SK-N-DZ (cell line): Measurements from ENCODE around the gene ZNF700.
"Not testable (repeated sequence)": the region's sequence is repeated elsewhere in the genome, so short reads cannot be mapped to it uniquely, and the experiment has no call there.

Source experiments
- DNase-seq: peaks from one replicate; pipeline ENCODE4 v3.0.0-alpha.2; 2015; ENCODE audit warnings: low spot score
- small RNA-seq, 2 experiments: library from RNA; depleted of rRNA; stranded (forward); fragments of <200 nt; gene quantifications; one replicate each; pipeline ENCODE3, GENCODE V24; 2014

Gene ZNF700

GRCh38 chr19:11987405-11988281 is 62.7 kb downstream of the ZNF700 start:
- peak; percentile 90 for DNase-seq

DNA sequence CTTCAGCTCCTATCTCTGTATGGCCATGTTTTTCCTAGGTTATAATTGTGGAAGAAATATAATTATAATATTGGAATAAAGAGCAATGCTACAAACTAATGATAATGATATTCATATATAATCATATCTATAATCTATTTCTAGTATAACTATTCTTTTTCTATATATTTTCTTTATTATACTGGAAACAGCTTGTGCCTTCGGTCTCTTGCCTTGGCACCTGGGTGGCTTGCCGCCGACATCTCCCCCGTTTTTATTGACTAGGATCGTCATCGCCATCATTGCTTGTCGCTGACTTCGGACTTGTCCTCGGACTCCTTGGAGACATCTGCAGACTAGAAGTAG is 64.2 kb downstream of the ZNF700 start:
- no peak for DNase-seq

DNA sequence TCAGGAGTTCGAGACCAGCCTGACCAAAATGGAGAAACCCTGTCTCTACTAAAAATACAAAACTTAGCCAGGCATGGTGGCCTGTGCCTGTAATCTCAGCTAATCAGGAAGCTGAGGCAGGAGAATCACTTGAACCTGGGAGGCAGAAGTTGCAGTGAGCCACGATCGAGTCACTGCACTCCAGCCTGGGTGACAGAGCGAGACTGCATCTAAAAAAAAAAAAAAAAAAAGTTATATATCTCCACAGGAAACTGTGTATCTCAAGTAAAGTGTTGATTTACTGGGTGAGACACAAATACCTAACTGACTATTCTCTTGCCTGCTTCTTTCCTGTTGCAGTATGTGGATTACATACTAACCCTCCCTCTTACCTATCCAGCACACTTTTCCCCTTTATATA is 67.0 kb downstream of the ZNF700 start:
- DNase-seq: not testable (repeated sequence)

GRCh38 chr19:11995174-11995573 is 70.3 kb downstream of the ZNF700 start:
- DNase-seq: no peak

Small RNA genes lying within 50 kb of the gene (small RNA-seq; reads per million reads assigned to genes)
- 0 to 0.04 reads per million in 2 experiments for gene RNA5SP464
